ENCODE measurements around the gene CENPN. TPM values are rescaled to one million over a fixed set of nuclear protein-coding genes. Genes with fewer than 3 reads are reported as not detected.

CENPN gene
- total RNA-seq, 1 donor from 2014 or later: 5.0 TPM

GRCh38 chr16:80996688-80997138 lies 10.3 kb upstream of the CENPN start:
- Histone ChIP-seq H3K9me3 (no peaks in the 10 kb centered on the region), H3K4me1 (peaks cover 11% of the 10 kb centered on the region), H3K4me3 (peak overlapping the region; percentile 28), H3K36me3 (no peaks in the 10 kb centered on the region), H3K27ac (peak overlapping the region; percentile 59), H3K27me3 (ENCODE audit: low read depth) (no peaks in the 10 kb centered on the region)
- no peak for DNase-seq
- no peak for ATAC-seq
- intact Hi-C loops (cut with DNase I): no loop called here
- TF ChIP-seq CTCF (IDR thresholded peaks at IDR 0.05): no peak

GRCh38 chr16:80997139-80997798 lies 9.7 kb upstream of the CENPN start:
- peak in 1 of 2 donors; percentile 45 for ATAC-seq
- DNase-seq: no peak
- peaks cover 11% of the 10 kb centered on the region for H3K4me1 ChIP-seq
- peak overlapping the region; percentile 59 for H3K27ac ChIP-seq
- TF ChIP-seq CTCF (IDR thresholded peaks at IDR 0.05): no peak
- H3K27me3 ChIP-seq (ENCODE audit: low read depth): no peaks in the 10 kb centered on the region
- no peaks in the 10 kb centered on the region for H3K36me3 ChIP-seq
- intact Hi-C loops (cut with DNase I): no loop called here
- peak overlapping the region; percentile 28 for H3K4me3 ChIP-seq
- no peaks in the 10 kb centered on the region for H3K9me3 ChIP-seq

DNA sequence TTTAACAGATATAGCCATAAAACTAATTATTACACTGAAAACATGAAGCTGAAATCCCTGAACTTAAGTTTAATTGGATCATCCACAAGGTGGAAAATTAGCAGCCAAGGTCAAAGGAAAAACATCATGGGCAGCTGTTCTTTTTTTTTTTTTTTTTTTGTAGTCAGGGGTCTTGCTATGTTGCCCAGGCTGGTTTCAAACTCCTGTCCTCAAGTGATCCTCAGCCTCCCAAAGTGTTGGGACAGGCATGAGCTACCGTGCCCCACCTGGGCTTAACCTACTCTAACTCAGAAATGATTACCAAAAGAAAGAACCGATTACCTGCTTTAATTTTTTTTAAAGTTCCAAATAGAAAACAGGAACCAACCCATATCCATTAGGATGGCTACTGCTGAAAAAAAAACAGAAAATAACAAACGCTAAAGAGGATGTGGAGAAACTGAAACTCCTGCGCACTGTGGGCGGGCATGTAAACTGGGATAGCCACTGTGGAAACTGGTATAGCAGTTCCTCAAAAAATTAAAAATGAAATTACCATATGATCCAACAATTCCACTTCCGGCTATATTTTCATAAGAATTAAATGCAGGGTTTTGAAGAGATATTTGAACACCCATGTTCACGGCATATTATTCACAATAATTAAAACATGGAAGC lies 8.9 kb upstream of the CENPN start:
- Histone ChIP-seq H3K27ac (peak overlapping the region; percentile 59), H3K4me3 (peak overlapping the region; percentile 28), H3K9me3 (no peaks in the 10 kb centered on the region), H3K36me3 (no peaks in the 10 kb centered on the region), H3K4me1 (peaks cover 11% of the 10 kb centered on the region), H3K27me3 (ENCODE audit: low read depth) (no peaks in the 10 kb centered on the region)
- ATAC-seq: peak; percentile 61 to 64
- no peak for TF ChIP-seq CTCF (IDR thresholded peaks at IDR 0.05)
- intact Hi-C loops (cut with DNase I): no loop called here
- DNase-seq: peak; percentile 66

DNA sequence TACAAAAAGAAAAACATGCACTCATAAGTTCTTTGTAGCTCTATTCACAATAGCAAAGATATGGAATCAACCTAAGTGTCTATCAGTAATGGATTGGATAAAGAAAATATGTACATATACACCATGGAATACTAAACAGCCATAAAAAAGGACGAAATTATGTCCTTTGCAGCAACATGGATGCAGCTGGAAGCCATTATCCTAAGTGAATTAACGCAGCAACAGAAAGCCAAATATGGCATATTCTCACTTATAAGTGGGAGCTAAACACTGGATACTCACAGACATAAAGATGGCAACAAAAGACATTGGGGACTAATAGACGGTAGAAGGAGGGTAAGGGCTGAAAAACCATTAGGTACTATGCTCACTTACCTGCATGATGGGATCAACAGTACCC lies 6.1 kb upstream of the CENPN start:
- H3K4me1 ChIP-seq: peaks cover 37% of the 10 kb centered on the region
- intact Hi-C loops (cut with DNase I): no loop called here
- no peak for ATAC-seq

DNA sequence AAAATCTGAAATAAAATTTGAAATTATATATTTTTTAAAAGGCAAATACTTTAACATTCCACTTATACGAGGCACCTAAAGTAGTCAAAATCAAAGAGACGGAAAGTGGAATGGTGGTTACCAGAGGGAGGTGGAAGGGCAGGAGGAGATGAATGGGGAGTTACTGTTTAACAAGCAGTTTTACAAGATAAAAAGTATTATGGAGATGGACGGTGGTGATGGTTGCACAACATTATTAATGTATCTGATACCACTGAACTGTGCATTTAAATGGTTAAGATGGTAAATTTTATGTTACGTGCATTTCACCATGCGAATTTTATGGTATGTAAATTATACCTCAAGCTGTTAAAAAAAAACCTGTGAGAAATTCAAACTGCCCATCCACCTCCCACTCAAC lies 5.7 kb upstream of the CENPN start:
- Histone ChIP-seq H3K27ac (no peak overlapping the region), H3K4me1 (peaks cover 37% of the 10 kb centered on the region), H3K4me3 (no peak overlapping the region), H3K9me3 (no peaks in the 10 kb centered on the region), H3K36me3 (no peaks in the 10 kb centered on the region), H3K27me3 (ENCODE audit: low read depth) (no peaks in the 10 kb centered on the region)
- DNase-seq (no peak), ATAC-seq (no peak)
- no peak for TF ChIP-seq CTCF (IDR thresholded peaks at IDR 0.05)
- intact Hi-C loops (cut with DNase I): no loop called here

More for the DNA sequence above, 6.1 kb upstream of the CENPN start:
- no peak overlapping the region for H3K27ac ChIP-seq
- no peaks in the 10 kb centered on the region for H3K36me3 ChIP-seq
- no peak overlapping the region for H3K4me3 ChIP-seq
- H3K9me3 ChIP-seq: no peaks in the 10 kb centered on the region
- DNase-seq: no peak
- no peaks in the 10 kb centered on the region for H3K27me3 ChIP-seq (ENCODE audit: low read depth)
- TF ChIP-seq CTCF (IDR thresholded peaks at IDR 0.05): no peak

All from lower lobe of right lung (tissue), 2 donors.